GM19395 (cell line): ENCODE data around the gene ZNF394.

ENCODE experiments used
- ATAC-seq: cut with Tn5 transposase; IDR thresholded peaks from one replicate; pipeline ENCODE4 v1.9.1; 2021; ENCODE audit warnings: mild to moderate bottlenecking, moderate library complexity; ENCODE audit not compliant: unreplicated experiment

Gene ZNF394

GRCh38 chr7:99497766-99498545 lies 2.1 kb downstream of the ZNF394 start:
- ATAC-seq, result no peak

GRCh38 chr7:99493823-99494222 lies 6.3 kb downstream of the ZNF394 start:
- no peak for ATAC-seq

- no peak for ATAC-seq
Observed at GRCh38 chr7:99490878-99491277, 9.2 kb downstream of the ZNF394 start.

- no peak for ATAC-seq
Observed at GRCh38 chr7:99489235-99489634, 10.8 kb downstream of the ZNF394 start.

GRCh38 chr7:99485094-99485493 lies 15.0 kb downstream of the ZNF394 start:
- no peak for ATAC-seq

GRCh38 chr7:99478464-99479440 lies 21.3 kb downstream of the ZNF394 start:
- no peak for ATAC-seq

- no peak for ATAC-seq
Observed at GRCh38 chr7:99476107-99476506, 24.0 kb downstream of the ZNF394 start.

- no peak for ATAC-seq
Observed at GRCh38 chr7:99473315-99473596, 26.8 kb downstream of the ZNF394 start.

- peak; percentile 90 for ATAC-seq
Observed at GRCh38 chr7:99472561-99473314, 27.3 kb downstream of the ZNF394 start, which contains the start of gene ZNF789. TSS of gene ZNF789 (plus strand) at chr7:99472890. CDS start at chr7:99476457, 3,567 bp downstream.

- no peak for ATAC-seq
Observed at GRCh38 chr7:99469381-99470065, 30.6 kb downstream of the ZNF394 start.

GRCh38 chr7:99468336-99468918 lies 31.7 kb downstream of the ZNF394 start:
- ATAC-seq, result no peak

GRCh38 chr7:99465421-99465768 lies 34.7 kb downstream of the ZNF394 start:
- no peak for ATAC-seq

GRCh38 chr7:99461221-99461620 lies 38.9 kb downstream of the ZNF394 start:
- ATAC-seq, result no peak

GRCh38 chr7:99460651-99461050 lies 39.4 kb downstream of the ZNF394 start:
- no peak for ATAC-seq

- ATAC-seq, result no peak
Observed at GRCh38 chr7:99459087-99459486, 41.0 kb downstream of the ZNF394 start.

GRCh38 chr7:99457650-99458493 lies 42.2 kb downstream of the ZNF394 start:
- ATAC-seq, result no peak

GRCh38 chr7:99457050-99457649 lies 42.9 kb downstream of the ZNF394 start:
- ATAC-seq, result no peak

GRCh38 chr7:99456288-99456687 lies 43.8 kb downstream of the ZNF394 start:
- no peak for ATAC-seq

- ATAC-seq, result no peak
Observed at GRCh38 chr7:99455874-99456273, 44.2 kb downstream of the ZNF394 start.
